RWPE2 (cell line): ENCODE measurements around the gene MARCHF3.

Source experiments
- ATAC-seq: fragments of 200-7000 bp; cut with Tn5 transposase; 3 replicates; pipeline ENCODE4 v1.9.1; 2021; ENCODE audit warnings: low read depth
- DNase-seq: peaks from one replicate; pipeline ENCODE4 v3.0.0-alpha.2; 2020; ENCODE audit warnings: low spot score
- H3K27ac ChIP-seq: fragments of 450-650 bp; 2 replicates; pipeline ENCODE4 v1.5.1; 2017; ENCODE audit warnings: mild to moderate bottlenecking; ENCODE audit not compliant: poor library complexity, severe bottlenecking
- H3K27me3 ChIP-seq: fragments of 250-450 bp; sonication (Bioruptor Pico); 2 replicates; pipeline ENCODE4 v1.5.1; 2021; ENCODE audit warnings: mild to moderate bottlenecking, moderate library complexity; ENCODE audit not compliant: insufficient read depth, poor library complexity, severe bottlenecking
- H3K36me3 ChIP-seq: fragments of 250-450 bp; sonication (Bioruptor Pico); 2 replicates; pipeline ENCODE4 v1.5.1; 2020; ENCODE audit warnings: low read depth, mild to moderate bottlenecking, moderate library complexity
- H3K4me1 ChIP-seq: fragments of 250-450 bp; sonication (Bioruptor Pico); 2 replicates; pipeline ENCODE4 v1.5.1; 2021; ENCODE audit warnings: mild to moderate bottlenecking, moderate library complexity; ENCODE audit not compliant: insufficient read depth, poor library complexity, severe bottlenecking
- H3K4me3 ChIP-seq: fragments of 250-450 bp; sonication (Bioruptor Pico); 2 replicates; pipeline ENCODE4 v1.5.1; 2021; ENCODE audit warnings: mild to moderate bottlenecking, moderate library complexity; ENCODE audit not compliant: severe bottlenecking
- H3K9me3 ChIP-seq: fragments of 250-450 bp; sonication (Bioruptor Pico); 2 replicates; pipeline ENCODE4 v1.5.1; 2021; ENCODE audit warnings: mild to moderate bottlenecking, moderate library complexity; ENCODE audit not compliant: severe bottlenecking
- CTCF ChIP-seq: fragments of 450-650 bp; IDR thresholded peaks from one replicate; pipeline ENCODE4 v1.5.1; 2017; ENCODE audit warnings: mild to moderate bottlenecking, moderate library complexity; ENCODE audit not compliant: poor library complexity, severe bottlenecking

MARCHF3 gene

GRCh38 chr5:126998201-126998631 lies 32.1 kb downstream of the MARCHF3 start:
- no peak overlapping the region for H3K27ac ChIP-seq
- no peaks in the 10 kb centered on the region for H3K36me3 ChIP-seq
- H3K27me3 ChIP-seq, result no peaks in the 10 kb centered on the region
- TF ChIP-seq CTCF, result no peak
- H3K4me1 ChIP-seq, result no peaks in the 10 kb centered on the region
- H3K4me3 ChIP-seq, result no peak overlapping the region
- H3K9me3 ChIP-seq, result no peaks in the 10 kb centered on the region
- ATAC-seq (no peak), DNase-seq (no peak)

- ATAC-seq, result no peak
- no peaks in the 10 kb centered on the region for H3K36me3 ChIP-seq
- H3K9me3 ChIP-seq, result no peaks in the 10 kb centered on the region
Measured at GRCh38 chr5:126995689-126996088, 34.7 kb downstream of the MARCHF3 start.

GRCh38 chr5:126995039-126995438 lies 35.3 kb downstream of the MARCHF3 start:
- H3K27me3 ChIP-seq, result no peaks in the 10 kb centered on the region
- DNase-seq (no peak), ATAC-seq (no peak)
- no peaks in the 10 kb centered on the region for H3K9me3 ChIP-seq
- H3K4me1 ChIP-seq, result no peaks in the 10 kb centered on the region
- no peak overlapping the region for H3K4me3 ChIP-seq
- H3K27ac ChIP-seq, result no peak overlapping the region
- TF ChIP-seq CTCF, result no peak
- no peaks in the 10 kb centered on the region for H3K36me3 ChIP-seq

More at GRCh38 chr5:126995689-126996088, 34.7 kb downstream of the MARCHF3 start:
- H3K4me1 ChIP-seq, result no peaks in the 10 kb centered on the region
- H3K4me3 ChIP-seq, result no peak overlapping the region
- H3K27me3 ChIP-seq, result no peaks in the 10 kb centered on the region
- TF ChIP-seq CTCF, result no peak
- no peak for DNase-seq
- H3K27ac ChIP-seq, result no peak overlapping the region

- H3K27me3 ChIP-seq, result no peaks in the 10 kb centered on the region
- H3K4me1 ChIP-seq, result no peaks in the 10 kb centered on the region
- no peak for ATAC-seq
- no peaks in the 10 kb centered on the region for H3K9me3 ChIP-seq
- H3K4me3 ChIP-seq, result no peak overlapping the region
- no peak overlapping the region for H3K27ac ChIP-seq
- DNase-seq, result no peak
- no peaks in the 10 kb centered on the region for H3K36me3 ChIP-seq
- no peak for TF ChIP-seq CTCF
Measured at GRCh38 chr5:126994485-126994884, 35.9 kb downstream of the MARCHF3 start.

- no peak overlapping the region for H3K27ac ChIP-seq
- no peak for TF ChIP-seq CTCF
Measured at GRCh38 chr5:126988021-126988569, 42.3 kb downstream of the MARCHF3 start.

More at GRCh38 chr5:126988021-126988569, 42.3 kb downstream of the MARCHF3 start:
- H3K36me3 ChIP-seq, result no peaks in the 10 kb centered on the region
- no peaks in the 10 kb centered on the region for H3K27me3 ChIP-seq
- H3K4me1 ChIP-seq, result no peaks in the 10 kb centered on the region
- no peaks in the 10 kb centered on the region for H3K9me3 ChIP-seq
- H3K4me3 ChIP-seq, result no peak overlapping the region
- DNase-seq (no peak), ATAC-seq (no peak)
